Measurements from ENCODE around the gene OTOGL.

- TF ChIP-seq CTCF (IDR thresholded peaks at IDR 0.05) = no peak
- no peak for TF ChIP-seq POLR2A (IDR thresholded peaks at IDR 0.05)
- TF ChIP-seq EP300 (IDR thresholded peaks at IDR 0.05) = no peak
- TF ChIP-seq POLR2AphosphoS5 (IDR thresholded peaks at IDR 0.05) = no peak
Measured at GRCh38 chr12:80261403-80261802, 162.1 kb downstream of the OTOGL start.

Measured in suprapubic skin (tissue), 4 donors.